ENCODE measurements around the gene SECISBP2L. TPM values are rescaled to one million over a fixed set of nuclear protein-coding genes. Genes with fewer than 3 reads are reported as not detected.

SECISBP2L gene
- total and polyA plus RNA-seq, 2 donors (not counting 3 experiments of a cell fraction or from before 2014, with no cell fraction given), result 23.1 to 52.3 TPM

GRCh38 chr15:49059491-49059890 is 13.2 kb upstream of the SECISBP2L start:
- dilution Hi-C loops (cut with MboI; ENCODE audit: extremely low pct_ligation_motif_present, low sequenced_read_pairs), result no loop called here
- TF ChIP-seq MAX (IDR thresholded peaks at IDR 0.05; ENCODE audit: insufficient read depth, insufficient read length) (no peak), POLR2AphosphoS5 (IDR thresholded peaks at IDR 0.05; ENCODE audit: insufficient read depth, low read depth, low read length) (no peak), GATA2 (IDR thresholded peaks at IDR 0.05; ENCODE audit: insufficient read depth, insufficient read length, low read depth, low read length) (no peak), POLR2A (IDR thresholded peaks at IDR 0.05; ENCODE audit: low read depth, low read length) (no peak), EZH2 (IDR thresholded peaks at IDR 0.05; ENCODE audit: borderline replicate concordance, low read depth, low read length, severe bottlenecking) (no peak), CTCF (IDR thresholded peaks at IDR 0.05; ENCODE audit: extremely low read depth in 1 of 2, insufficient read depth in 1 of 2, low read depth in 1 of 2, low read length in 2 of 2) (no peak), JUN (IDR thresholded peaks at IDR 0.05; ENCODE audit: borderline replicate concordance, insufficient read depth, insufficient read length, low read depth) (no peak), MYC (IDR thresholded peaks at IDR 0.05; ENCODE audit: low read depth, low read length) (no peak), FOS (IDR thresholded peaks at IDR 0.05; ENCODE audit: borderline replicate concordance, insufficient read depth, low read length) (no peak)
- Histone ChIP-seq H3K27ac (ENCODE audit: insufficient read depth, low read depth, low read length) (no peak overlapping the region), H3K9me3 (replicated peaks; ENCODE audit: control insufficient read depth, insufficient read depth, low read length) (no peaks in the 10 kb centered on the region), H4K20me1 (replicated peaks; ENCODE audit: control insufficient read depth, extremely low read depth, insufficient read depth, low read length) (no peaks in the 10 kb centered on the region), H3K79me2 (ENCODE audit: control insufficient read depth, insufficient read depth, low read length) (no peaks in the 10 kb centered on the region), H3K4me2 (ENCODE audit: insufficient read depth, low read length) (peak overlapping the region; percentile 8), H3K27me3 (ENCODE audit: control insufficient read depth in 2 of 2, insufficient read depth in 2 of 2, low read length in 2 of 2) (no peaks in the 10 kb centered on the region), H3K4me3 (replicated peaks in 1 of 3; ENCODE audit: insufficient read depth in 1 of 3, low read depth in 1 of 3, low read length in 3 of 3) (no peak overlapping the region), H2AFZ (ENCODE audit: low read depth, low read length) (no peak overlapping the region), H3K36me3 (ENCODE audit: control insufficient read depth in 2 of 2, extremely low read depth in 1 of 2, insufficient read depth in 2 of 2, low read length in 2 of 2) (no peaks in the 10 kb centered on the region), H3K9ac (replicated peaks; ENCODE audit: extremely low read depth, insufficient read depth, low read length) (no peak overlapping the region), H3K4me1 (ENCODE audit: control insufficient read depth, extremely low read depth, insufficient read depth, low read length) (peaks cover 20% of the 10 kb centered on the region), H3K9me1 (replicated peaks; ENCODE audit: control insufficient read depth, extremely low read depth, insufficient read depth, low read length) (no peaks in the 10 kb centered on the region)
- ChIA-PET CTCF (interaction anchor here (1.4 to 4.2 kb wide), 5 partner anchors 10 to 96 kb away, joined by 4 to 22 read pairs (median 16); partner anchors contain the start of genes COPS2 and SECISBP2L), POLR2A (interaction anchor here (1.5 kb wide), 2 partner anchors 10 to 13 kb away, joined by 3 to 4 read pairs; partner anchors contain the start of gene SECISBP2L)
- FAIRE-seq, result peak; percentile 44
- DNase-seq (ENCODE audit: low read depth, low spot score), result peak; percentile 14
- intact Hi-C loops (cut with micrococcal nuclease), result no loop called here
- BruUV-seq (replicated peaks), result no TSS peak

All from endothelial cell of umbilical vein (primary cell).